Measurements from ENCODE around the gene ZNF691.
"Not testable (repeated sequence)": the region's sequence is repeated elsewhere in the genome, so short reads cannot be mapped to it uniquely, and the experiment has no call there.

The ZNF691 gene

GRCh38 chr1:42846257-42847110, at the start of gene ZNF691:
ZNF691 (plus strand) TSS chr1:42846613; CDS start chr1:42849659, 3,046 bp downstream.
- peak; percentile 93 for DNase-seq (ENCODE audit: low read depth)

DNA sequence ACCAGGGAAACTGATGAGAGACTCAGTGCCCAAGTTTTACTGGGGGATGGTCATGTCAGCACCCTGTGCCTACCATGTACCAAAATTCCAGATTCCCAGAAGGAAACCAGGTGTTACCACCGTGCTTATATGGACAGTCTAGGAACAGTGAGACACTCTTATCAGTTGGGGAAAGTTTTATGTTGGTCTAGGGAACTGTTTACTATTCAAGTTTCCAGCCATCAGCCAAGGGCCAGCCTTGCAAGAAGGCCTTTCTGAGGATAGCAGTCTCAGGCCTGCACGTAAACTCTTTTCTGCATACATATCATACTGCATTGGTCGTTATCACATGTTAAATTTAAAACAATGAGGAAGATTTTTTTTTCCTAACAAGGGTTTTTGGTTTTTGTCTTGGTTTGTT, 49.0 kb upstream of the ZNF691 start:
- DNase-seq (ENCODE audit: low read depth), result no peak

DNA sequence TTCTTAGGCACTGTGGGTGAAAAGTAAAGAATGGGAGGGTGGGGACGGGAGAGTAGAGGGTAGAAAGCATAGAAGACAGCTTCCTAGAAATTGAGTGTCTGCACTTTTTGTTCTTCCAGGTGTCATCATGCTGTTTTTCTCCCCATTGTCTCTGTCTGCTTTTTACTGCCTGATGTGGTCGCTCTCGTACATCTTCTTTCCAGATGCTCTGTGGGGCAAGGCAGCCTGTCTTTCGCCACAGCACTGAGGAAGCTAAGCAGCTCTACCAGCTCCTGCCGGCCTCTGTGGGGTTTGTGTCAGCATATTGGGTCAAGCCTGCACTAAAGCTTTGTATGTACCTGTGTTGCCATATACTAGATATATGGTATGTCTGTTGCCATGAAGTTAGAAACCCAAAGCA, 48.4 kb upstream of the ZNF691 start:
- DNase-seq (ENCODE audit: low read depth), result no peak

DNA sequence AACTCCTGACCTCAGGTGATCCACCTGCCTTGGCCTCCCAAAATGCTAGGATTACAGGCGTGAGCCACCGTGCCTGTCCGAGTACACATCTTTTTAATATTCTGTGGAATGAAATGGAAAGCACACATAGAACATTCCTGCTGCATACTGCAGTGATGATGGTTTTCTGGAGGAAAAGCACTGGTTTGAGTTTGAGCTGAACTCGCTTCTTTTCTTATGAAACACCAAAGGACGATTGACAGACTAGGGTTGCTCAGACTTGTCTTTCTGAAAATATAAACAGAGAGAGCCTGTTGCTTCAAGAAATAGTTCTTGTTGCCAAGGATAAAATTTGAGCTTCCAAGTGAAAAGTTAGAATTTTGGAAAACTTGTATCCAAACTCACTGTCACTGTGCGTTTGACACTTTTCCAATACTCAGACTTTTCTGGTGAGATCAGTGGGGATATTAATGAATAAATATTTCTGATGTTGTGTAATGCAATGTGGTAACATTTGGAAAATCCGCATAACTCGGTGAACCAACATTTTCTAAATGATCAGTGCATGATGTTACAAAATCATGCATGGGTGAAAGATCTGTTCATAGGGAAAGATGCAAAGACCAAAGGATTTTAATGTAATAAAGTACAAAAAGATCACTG, 44.5 kb upstream of the ZNF691 start:
- DNase-seq (ENCODE audit: low read depth), result no peak

DNA sequence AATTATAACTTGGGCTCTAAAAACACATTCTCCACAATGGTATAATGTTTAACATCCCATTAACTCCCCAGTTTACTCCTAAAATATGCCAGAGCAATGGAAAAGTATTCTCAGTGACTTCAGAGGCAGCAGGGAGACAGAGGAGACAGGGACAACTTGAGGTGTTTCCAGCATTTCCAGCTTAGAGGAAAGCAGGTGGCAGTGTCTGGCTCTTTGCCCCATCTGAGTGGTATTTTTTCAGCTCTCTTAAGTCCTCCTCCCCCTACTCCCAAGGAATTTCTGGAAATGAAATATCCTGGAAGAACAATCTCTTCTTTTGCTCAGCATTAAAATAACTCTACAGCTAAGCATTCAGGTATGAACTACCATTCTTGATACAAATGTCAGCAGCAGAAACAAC, 40.2 kb upstream of the ZNF691 start:
- DNase-seq (ENCODE audit: low read depth), result no peak

GRCh38 chr1:42806593-42806992, 39.8 kb upstream of the ZNF691 start:
- no peak for DNase-seq (ENCODE audit: low read depth)

DNA sequence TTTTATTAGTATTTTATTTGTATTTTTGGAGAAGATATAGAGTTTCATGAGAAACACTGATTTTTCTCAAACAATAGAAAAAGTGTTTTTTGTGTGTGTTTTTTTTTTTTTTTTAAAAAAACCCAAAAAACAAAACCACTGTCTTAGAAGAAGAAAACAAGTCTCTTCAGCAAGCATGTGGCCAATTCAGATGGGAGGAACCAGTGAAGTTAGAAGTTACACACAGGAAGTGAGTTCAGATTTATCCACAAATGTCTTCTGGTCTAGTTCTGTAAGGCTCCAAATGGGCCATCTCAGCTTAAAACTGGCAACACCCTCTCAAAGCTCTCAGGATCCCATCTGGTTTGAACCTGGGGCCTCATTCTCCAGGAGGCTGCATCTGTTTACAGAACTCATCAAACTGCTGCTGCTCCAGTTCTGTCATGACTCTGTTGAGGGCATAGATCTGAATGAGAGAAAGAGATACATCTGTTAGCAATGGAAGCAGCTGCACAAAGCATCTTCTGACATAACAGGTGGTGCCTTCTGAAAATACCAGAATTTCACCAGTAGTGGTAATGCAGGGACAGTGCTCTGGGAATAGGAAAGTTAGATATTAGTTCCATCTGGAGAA, 39.3 kb upstream of the ZNF691 start:
- DNase-seq (ENCODE audit: low read depth), result no peak

DNA sequence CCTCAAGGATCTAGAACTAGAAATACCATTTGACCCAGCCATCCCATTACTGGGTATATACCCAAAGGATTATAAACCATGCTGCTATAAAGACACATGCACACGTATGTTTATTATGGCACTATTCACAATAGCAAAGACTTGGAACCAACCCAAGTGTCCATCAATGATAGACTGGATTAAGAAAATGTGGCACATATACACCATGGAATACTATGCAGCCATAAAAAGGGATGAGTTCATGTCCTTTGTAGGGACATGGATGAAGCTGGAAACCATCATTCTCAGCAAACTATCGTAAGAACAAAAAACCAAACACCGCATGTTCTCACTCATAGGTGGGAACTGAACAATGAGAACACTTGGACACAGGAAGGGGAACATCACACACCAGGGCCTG, 31.6 kb upstream of the ZNF691 start:
- not testable (repeated sequence) for DNase-seq (ENCODE audit: low read depth)

DNA sequence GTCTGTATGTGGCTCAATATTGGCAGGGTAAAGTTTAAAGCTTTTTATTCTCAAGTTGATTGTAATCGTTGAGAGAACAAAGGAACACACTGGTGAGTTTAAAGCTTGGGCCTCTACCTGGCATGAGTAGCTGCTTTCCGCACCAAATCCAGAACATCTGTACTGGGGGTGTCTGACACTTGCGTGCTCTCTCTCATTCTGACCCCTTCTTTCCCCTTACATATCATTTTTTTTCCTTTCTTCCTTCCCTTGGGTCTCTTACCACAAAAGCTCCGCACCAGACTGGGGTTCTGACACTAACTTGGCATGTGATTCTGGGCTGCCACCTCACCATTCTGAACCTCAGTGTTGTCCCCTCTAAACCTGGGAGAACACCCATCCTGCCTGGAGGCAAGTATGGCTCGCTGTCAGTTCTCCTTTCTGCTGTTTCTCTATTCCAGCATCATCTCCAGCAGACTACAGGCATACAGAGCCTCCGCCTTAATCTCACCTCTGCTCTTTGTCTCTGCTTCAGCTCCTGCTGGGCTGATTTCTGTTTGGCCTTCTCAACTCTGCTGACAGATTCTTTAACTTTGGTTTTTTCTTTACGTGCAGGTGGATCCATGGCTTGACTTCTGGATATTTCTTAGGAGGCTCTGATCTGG, 30.4 kb upstream of the ZNF691 start:
- no peak for DNase-seq (ENCODE audit: low read depth)

DNA sequence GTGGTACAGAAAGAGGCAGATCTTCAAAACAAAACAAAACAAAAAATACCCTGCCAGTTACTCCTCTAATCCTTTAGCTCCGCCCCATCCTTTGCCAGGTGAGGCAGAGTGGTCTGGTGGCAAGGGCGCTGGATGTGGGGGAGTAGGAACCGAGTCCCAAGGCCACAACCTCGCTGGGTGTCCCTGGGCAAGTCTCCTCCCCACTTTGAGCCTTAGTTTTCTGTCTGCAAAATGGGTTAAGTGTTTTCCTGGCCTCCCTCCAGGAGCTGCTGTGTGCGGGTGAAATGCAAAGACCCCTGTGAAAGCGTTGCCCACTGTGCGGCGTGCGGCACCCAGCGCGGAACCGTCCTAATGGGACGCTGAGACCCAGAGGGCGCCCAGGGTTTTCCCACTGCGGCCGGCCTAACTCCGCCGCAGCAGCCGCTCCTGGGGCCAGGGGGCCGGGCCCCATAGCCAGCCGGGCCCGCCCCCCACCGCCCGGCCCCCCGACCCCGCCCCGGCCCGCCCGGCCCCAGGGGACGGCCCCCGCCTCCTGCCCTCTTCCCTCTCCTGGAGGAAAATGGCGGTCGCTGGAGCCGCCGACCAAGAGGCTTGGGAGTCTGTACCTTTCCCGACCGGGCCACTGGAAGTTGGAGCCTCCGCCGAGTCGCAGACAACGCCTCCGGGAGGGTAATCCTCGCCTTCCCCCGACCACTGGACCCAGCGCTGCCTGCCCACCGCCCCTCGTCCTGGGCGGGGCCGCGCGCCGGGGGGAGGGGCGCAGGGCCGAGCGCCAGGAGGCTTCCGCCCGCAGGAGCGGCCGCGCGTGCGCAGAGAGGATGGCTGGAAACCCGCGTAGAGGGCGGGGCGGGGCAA, 29.6 kb upstream of the ZNF691 start, which contains the start of the genes ERMAP and SVBP:
Gene ERMAP (plus strand): TSS at position 538 of the 855 bp plus-strand sequence. CDS start 13,327 bp downstream, outside the sequence.
Gene SVBP (minus strand): TSS at position 813 of the 855 bp plus-strand sequence. CDS start 853 bp downstream, outside the sequence.
- DNase-seq (ENCODE audit: low read depth), result peak; percentile 73

GRCh38 chr1:42817440-42817767, 29.0 kb upstream of the ZNF691 start:
- DNase-seq (ENCODE audit: low read depth), result no peak

DNA sequence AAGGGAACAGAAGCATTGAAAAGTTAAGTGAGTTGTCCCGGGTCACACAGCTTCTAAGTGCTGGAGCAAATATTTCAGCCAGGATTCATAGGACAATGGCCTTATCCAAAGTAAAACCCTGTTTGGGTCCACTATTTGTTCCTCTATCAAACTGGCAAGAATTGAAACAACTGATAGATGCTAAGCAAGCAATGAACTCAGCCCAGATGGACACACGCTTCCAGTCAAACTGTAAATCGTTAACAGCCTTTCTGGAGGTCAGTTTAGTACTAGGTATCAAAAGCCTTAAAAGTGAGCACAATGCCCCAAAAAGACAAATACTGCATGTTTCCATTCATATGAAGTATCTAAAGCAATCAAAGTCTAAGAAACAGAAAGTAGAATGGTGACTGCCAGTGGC, 28.4 kb upstream of the ZNF691 start:
- DNase-seq (ENCODE audit: low read depth), result no peak

DNA sequence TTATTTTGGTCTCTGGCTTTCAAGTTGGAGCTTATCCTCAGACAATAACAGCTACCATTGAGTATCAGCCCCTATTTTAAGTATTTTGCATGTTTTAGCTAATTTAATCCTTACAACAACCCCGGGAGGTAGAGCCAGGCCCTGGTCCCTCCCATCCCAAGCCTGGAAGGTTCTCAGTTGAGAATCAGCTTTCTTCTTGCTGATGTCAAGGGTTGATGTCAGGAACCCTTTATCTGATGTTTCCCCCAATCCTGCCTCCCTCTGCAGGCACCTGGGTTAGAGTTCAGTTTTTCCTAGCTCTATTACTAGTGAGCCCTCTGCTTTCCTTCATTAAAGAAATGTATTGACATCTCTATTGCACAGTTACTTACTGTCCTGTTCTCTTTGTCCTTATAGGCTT, 25.6 kb upstream of the ZNF691 start:
- no peak for DNase-seq (ENCODE audit: low read depth)

GRCh38 chr1:42821690-42822089, 24.7 kb upstream of the ZNF691 start:
- no peak for DNase-seq (ENCODE audit: low read depth)

GRCh38 chr1:42822800-42823392, 23.5 kb upstream of the ZNF691 start:
- peak; percentile 62 for DNase-seq (ENCODE audit: low read depth)

- no peak for DNase-seq (ENCODE audit: low read depth)
Observed at GRCh38 chr1:42824481-42825035, 21.9 kb upstream of the ZNF691 start.

GRCh38 chr1:42825036-42825851, 21.2 kb upstream of the ZNF691 start:
- DNase-seq (ENCODE audit: low read depth), result no peak

- DNase-seq (ENCODE audit: low read depth), result no peak
Observed at GRCh38 chr1:42830631-42831030, 15.8 kb upstream of the ZNF691 start.

DNA sequence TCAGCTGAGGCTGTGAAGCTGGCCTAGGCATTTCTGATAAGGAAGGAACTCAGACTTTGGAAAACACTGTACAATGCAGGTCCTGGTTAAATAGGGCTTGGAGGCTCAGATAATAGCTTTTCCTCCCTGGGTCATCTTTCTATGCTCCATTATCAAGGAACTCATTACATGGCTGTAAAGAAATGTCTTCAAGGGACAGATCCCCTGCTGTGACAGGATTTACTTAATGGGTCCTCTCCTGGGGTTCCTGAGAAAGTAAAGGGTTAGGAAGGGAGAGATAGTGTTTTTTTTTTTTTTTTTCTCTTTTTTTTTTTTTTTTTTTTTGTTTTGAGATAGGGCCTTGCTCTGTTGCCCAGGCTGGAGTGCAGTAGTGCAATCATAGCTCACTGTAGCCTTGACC, 15.1 kb upstream of the ZNF691 start:
- DNase-seq (ENCODE audit: low read depth), result no peak

All from GM04504 (cell line).